22Rv1 (cell line): Measurements from ENCODE around the gene LDB3.

Source experiments
- H3K27ac ChIP-seq: fragments of 450-650 bp; 2 replicates; pipeline ENCODE4 v1.5.1; 2017
- ZFX ChIP-seq: fragments of 450-650 bp; IDR thresholded peaks from 2 replicates; pipeline ENCODE4 v1.6.1; 2017; ENCODE audit warnings: antibody characterized with exemption, borderline replicate concordance
- TF ChIP-seq, protein P1 (sequence below): fragments of 450-650 bp; IDR thresholded peaks from 2 replicates; pipeline ENCODE4 v1.5.1; 2017; ENCODE audit warnings: mild to moderate bottlenecking

Gene LDB3

DNA sequence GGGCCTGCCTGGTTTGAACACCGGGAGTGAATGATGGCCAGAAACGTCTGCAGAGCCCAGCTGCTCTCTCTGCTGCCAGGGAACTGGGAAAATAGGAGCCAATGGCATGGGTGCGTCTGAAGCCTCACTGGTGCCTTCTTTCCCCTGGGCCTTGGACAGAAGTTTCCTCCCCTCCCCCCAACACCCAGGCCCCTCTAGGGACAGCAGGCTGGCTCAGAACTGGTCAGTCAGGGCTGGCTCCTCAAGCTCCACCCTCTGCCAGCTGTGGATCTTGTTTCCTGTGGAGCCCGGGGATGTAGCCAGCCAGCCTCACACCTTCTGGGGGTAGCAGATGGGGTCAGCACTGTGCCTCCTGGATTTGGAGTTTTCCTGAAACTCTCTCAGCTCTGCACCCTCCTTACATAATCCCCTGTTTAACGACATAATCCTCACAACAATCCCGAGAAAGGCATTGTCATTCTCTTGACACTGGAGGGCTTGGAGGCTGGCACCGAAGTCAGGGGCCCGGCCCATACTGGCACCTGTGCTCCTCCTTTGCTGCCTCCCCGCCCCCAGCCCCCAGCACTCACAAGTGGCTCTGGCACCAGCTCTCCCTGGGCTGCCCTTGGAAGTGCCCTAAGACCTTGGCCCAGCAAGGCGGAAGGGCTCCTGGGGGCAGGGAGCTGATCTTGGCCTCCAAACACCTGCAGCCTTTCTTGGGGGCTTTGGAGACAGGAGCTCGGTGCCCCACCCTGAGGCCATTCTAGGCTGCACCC is 5.7 kb downstream of the LDB3 start:
- no peak overlapping the region for H3K27ac ChIP-seq
- no peak for TF ChIP-seq ZFX
- TF ChIP-seq, protein P1, sequence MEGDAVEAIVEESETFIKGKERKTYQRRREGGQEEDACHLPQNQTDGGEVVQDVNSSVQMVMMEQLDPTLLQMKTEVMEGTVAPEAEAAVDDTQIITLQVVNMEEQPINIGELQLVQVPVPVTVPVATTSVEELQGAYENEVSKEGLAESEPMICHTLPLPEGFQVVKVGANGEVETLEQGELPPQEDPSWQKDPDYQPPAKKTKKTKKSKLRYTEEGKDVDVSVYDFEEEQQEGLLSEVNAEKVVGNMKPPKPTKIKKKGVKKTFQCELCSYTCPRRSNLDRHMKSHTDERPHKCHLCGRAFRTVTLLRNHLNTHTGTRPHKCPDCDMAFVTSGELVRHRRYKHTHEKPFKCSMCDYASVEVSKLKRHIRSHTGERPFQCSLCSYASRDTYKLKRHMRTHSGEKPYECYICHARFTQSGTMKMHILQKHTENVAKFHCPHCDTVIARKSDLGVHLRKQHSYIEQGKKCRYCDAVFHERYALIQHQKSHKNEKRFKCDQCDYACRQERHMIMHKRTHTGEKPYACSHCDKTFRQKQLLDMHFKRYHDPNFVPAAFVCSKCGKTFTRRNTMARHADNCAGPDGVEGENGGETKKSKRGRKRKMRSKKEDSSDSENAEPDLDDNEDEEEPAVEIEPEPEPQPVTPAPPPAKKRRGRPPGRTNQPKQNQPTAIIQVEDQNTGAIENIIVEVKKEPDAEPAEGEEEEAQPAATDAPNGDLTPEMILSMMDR: no peak

GRCh38 chr10:86674912-86675311 is 6.6 kb downstream of the LDB3 start:
- H3K27ac ChIP-seq: no peak overlapping the region
- TF ChIP-seq ZFX: no peak

GRCh38 chr10:86677374-86677773 is 9.1 kb downstream of the LDB3 start:
- no peak overlapping the region for H3K27ac ChIP-seq
- TF ChIP-seq ZFX: no peak
- TF ChIP-seq, protein P1: no peak

DNA sequence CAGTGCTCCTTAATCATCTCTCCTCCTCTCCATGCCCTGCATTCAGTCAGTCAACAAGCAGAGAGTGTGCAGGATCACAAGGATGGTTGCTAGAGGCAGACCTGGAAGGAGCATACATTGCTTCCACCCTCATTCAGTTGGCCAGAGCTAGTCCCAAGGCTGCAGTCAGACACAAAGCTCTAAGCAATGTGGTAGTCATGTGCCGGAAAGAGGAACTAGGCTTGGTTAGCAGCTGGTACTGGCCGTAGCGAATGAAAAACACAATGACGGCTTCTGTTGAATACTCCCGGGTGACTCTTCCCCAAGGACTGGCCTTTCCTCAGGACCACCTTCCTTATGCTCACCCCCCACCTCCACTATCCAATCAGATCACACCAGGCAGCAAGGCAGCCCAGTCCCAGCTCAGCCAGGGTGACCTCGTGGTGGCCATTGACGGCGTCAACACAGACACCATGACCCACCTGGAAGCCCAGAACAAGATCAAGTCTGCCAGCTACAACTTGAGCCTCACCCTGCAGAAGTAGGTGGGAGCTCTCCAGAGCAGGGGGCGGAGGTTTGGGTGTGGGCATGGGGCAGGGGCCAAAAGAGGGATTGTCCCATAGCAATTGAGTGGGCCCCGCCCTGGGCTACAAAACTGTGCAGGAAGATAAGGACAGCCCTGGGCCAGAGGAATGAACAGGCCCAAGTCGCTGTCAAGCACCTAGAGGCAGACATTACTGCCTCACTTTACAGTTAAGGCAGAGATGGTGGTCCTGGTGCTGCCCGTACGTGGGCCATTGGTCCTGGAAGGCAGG is 10.9 kb downstream of the LDB3 start:
- TF ChIP-seq, protein P1: no peak
- TF ChIP-seq ZFX: no peak
- H3K27ac ChIP-seq: no peak overlapping the region

GRCh38 chr10:86681047-86681446 is 12.7 kb downstream of the LDB3 start:
- no peak overlapping the region for H3K27ac ChIP-seq
- TF ChIP-seq, protein P1: no peak
- no peak for TF ChIP-seq ZFX

DNA sequence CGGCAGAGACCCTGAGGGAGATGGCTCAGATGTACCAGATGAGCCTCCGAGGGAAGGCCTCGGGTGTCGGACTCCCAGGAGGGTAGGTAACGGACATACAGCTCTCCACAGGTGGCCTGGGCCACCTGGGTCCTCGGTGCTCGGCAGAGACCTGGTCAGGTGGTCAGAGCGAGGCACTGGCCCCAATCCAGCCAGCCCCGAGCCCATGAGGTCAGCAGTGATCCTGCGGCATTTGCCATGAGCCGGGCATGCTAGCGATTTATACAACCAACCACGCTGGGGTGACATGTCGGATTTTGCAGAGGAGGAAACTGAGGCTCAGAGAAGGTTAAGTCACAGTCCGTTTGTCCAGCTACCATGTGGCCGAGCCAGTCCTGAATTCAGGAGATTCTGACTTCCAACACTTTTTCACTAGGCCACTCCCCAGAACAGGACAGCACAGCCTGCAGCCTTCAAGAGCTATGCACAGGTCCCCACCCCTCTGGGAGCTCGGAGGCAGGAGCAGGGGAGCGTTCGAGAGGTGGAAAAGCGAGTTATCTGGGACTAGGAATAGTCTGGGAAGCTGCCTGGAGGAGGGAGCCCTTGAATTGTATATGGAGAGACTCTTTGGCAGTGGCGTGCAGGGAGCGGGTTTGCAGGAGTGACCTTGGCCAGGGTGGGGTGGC is 13.5 kb downstream of the LDB3 start:
- no peak for TF ChIP-seq ZFX
- TF ChIP-seq, protein P1: no peak
- no peak overlapping the region for H3K27ac ChIP-seq

DNA sequence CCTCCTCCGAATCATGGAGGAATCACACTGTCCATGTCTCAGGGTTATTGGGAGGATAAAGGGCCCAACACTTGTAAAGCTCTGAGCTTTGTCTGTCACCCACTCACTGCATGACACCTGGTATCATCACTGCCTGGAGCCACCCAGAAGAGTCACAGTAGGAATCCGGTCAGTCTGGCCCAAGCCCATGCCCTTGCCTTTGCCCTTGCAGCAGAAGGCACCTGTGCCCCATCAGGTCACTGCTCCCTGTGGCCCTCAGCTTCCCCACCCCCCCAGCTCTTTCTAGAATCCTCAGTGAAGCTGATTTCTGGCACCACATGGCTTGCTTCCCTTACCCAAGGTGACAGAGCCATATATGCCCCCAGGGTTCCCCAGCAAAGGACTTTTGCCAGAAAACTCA is 14.4 kb downstream of the LDB3 start:
- H3K27ac ChIP-seq: no peak overlapping the region
- TF ChIP-seq, protein P1: no peak
- TF ChIP-seq ZFX: no peak
